Keratinocyte (primary cell): ENCODE data around the gene PPIG. TPM values are rescaled to one million over a fixed set of nuclear protein-coding genes. Genes with fewer than 3 reads are reported as not detected.
"Not testable (repeated sequence)": the region's sequence is repeated elsewhere in the genome, so short reads cannot be mapped to it uniquely, and the experiment has no call there.

ENCODE experiments used
- DNase-seq: peaks from one replicate; pipeline ENCODE4 v3.0.0-alpha.2; 2011; ENCODE audit warnings: low read depth, missing footprints, low spot score
- FAIRE-seq: peaks from 2 replicates; lab custom pipeline; 2011; peaks lifted over from hg19 to GRCh38; lab: Jason Lieb, UNC
- H2AFZ ChIP-seq: 2 replicates; pipeline ENCODE4 v1.6.0; 2012; ENCODE audit warnings: low read length, control low read depth, inconsistent platforms; ENCODE audit not compliant: control insufficient read depth
- H3K27ac ChIP-seq: 2 replicates; pipeline ENCODE4 v1.5.1; 2011; ENCODE audit warnings: low read length; ENCODE audit not compliant: control insufficient read depth, insufficient read depth
- H3K27me3 ChIP-seq: 3 replicates; pipeline ENCODE4 v1.6.0; 2011; ENCODE audit warnings: low read length; ENCODE audit not compliant: control insufficient read depth, insufficient read depth; ENCODE audit errors: extremely low read depth
- H3K36me3 ChIP-seq, 2 experiments: 2 replicates in 1 of 2; 3 replicates in 1 of 2; pipeline ENCODE4 v1.5.1; 2011; ENCODE audit warnings: low read length in 2 of 2, mild to moderate bottlenecking in 1 of 2; ENCODE audit not compliant: control insufficient read depth in 2 of 2, insufficient read depth in 2 of 2; ENCODE audit errors: extremely low read depth in 1 of 2
- H3K4me1 ChIP-seq: 3 replicates; pipeline ENCODE4 v1.5.1; 2011; ENCODE audit warnings: low read length; ENCODE audit not compliant: control insufficient read depth, insufficient read depth; ENCODE audit errors: extremely low read depth
- H3K4me2 ChIP-seq: 3 replicates; pipeline ENCODE4 v1.6.0; 2011; ENCODE audit warnings: low read depth, low read length; ENCODE audit not compliant: control insufficient read depth, insufficient read depth; ENCODE audit errors: extremely low read depth
- H3K4me3 ChIP-seq, 3 experiments: fragments of 200-600 bp in 1 of 3; sonication (generic) in 1 of 3; 2 replicates in 2 of 3; 3 replicates in 1 of 3; pipeline ENCODE4 v1.5.1; 2011 to 2016; ENCODE audit warnings: low read length in 3 of 3, mild to moderate bottlenecking in 3 of 3, control low read depth in 2 of 3, inconsistent platforms in 1 of 3, low read depth in 1 of 3, mixed read lengths in 1 of 3, mixed run types in 1 of 3, moderate library complexity in 1 of 3; ENCODE audit not compliant: control insufficient read depth in 2 of 3, insufficient read depth in 2 of 3; ENCODE audit errors: extremely low read depth in 1 of 3
- H3K79me2 ChIP-seq: 2 replicates; pipeline ENCODE4 v1.6.0; 2012; ENCODE audit warnings: low read length; ENCODE audit not compliant: control insufficient read depth, insufficient read depth
- H3K9ac ChIP-seq: 3 replicates; pipeline ENCODE4 v1.6.0; 2011; ENCODE audit warnings: low read length; ENCODE audit not compliant: control insufficient read depth, insufficient read depth; ENCODE audit errors: extremely low read depth
- H3K9me1 ChIP-seq: 3 replicates; pipeline ENCODE4 v1.6.0; 2011; ENCODE audit warnings: low read length; ENCODE audit not compliant: control insufficient read depth, insufficient read depth; ENCODE audit errors: extremely low read depth
- H3K9me3 ChIP-seq: 2 replicates; pipeline ENCODE4 v1.5.1; 2012; ENCODE audit warnings: low read depth, low read length; ENCODE audit not compliant: control insufficient read depth
- H4K20me1 ChIP-seq: 3 replicates; pipeline ENCODE4 v1.6.0; 2011; ENCODE audit warnings: low read length; ENCODE audit not compliant: control insufficient read depth, insufficient read depth; ENCODE audit errors: extremely low read depth
- CTCF ChIP-seq, 3 experiments: IDR thresholded peaks in 1 of 3; conservative IDR thresholded peaks in 1 of 3; optimal IDR thresholded peaks in 1 of 3; 2 replicates in 2 of 3; 3 replicates in 1 of 3; pipeline versions ENCODE3 to v1.5.1; 2011; ENCODE audit warnings: low read length in 3 of 3, mild to moderate bottlenecking in 3 of 3, moderate library complexity in 2 of 3, control low read depth in 1 of 3, inconsistent platforms in 1 of 3; ENCODE audit not compliant: insufficient read depth in 2 of 3; ENCODE audit errors: extremely low read depth in 1 of 3
- EZH2 ChIP-seq: IDR thresholded peaks from one replicate; pipeline ENCODE4 v1.6.1; 2012; ENCODE audit warnings: inconsistent platforms, mild to moderate bottlenecking, low read length, moderate library complexity
- dilution Hi-C: fragments of 300-500 bp; cut with MboI; formaldehyde crosslinking; loops from one replicate; pipeline ENCODE4 v1.7.0; 2020; ENCODE audit warnings: low sequenced_read_pairs; ENCODE audit not compliant: extremely low pct_ligation_motif_present
- polyA plus RNA-seq, 5 experiments: library from polyadenylated mRNA; depleted of rRNA in 3 of 5; stranded (reverse) in 3 of 5; stranded (forward) in 1 of 5; unstranded in 1 of 5; fragments of >200 nt; gene quantifications; 1 replicate in 1 of 5; 2 replicates in 3 of 5; 3 replicates in 1 of 5; pipeline versions ENCODE4 v1.2.1 to v1.2.3, GENCODE V29; 2011 to 2012; ENCODE audit warnings: missing spikeins in 2 of 5, low read depth in 1 of 5, low replicate concordance in 1 of 5

Gene PPIG
- polyA plus RNA-seq, 1 donor (not counting 4 experiments of a cell fraction or from before 2014, with no cell fraction given) = 37.4 TPM

- H3K9me1 ChIP-seq, dilution Hi-C loops, H3K79me2 ChIP-seq, H3K9ac ChIP-seq, DNase-seq, H3K27me3 ChIP-seq, FAIRE-seq, H3K27ac ChIP-seq, H3K4me3 ChIP-seq, H4K20me1 ChIP-seq, H2AFZ ChIP-seq, H3K36me3 ChIP-seq, H3K4me1 ChIP-seq, H3K9me3 ChIP-seq, H3K4me2 ChIP-seq: not testable (repeated sequence)
Measured at GRCh38 chr2:169687943-169688342, 103.8 kb downstream of the PPIG start.

DNA sequence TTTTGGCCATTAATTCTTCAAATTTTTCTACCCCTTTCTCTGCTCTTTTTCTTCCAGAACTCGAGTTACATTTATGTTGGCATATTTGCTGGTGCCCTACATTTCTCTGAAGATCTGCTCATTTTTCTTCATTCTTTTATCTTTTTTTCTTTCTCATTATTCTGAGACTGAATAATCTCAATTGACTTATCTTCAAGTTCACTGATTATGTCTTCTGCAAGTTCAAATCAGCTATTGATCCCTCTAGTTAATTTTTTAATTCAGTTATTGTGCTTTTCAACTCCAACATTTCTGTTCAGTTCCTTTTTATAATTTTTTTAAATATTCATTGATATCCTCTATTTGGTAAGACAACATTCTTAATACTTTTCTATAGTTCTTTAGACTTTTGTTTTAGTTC, 106.8 kb downstream of the PPIG start:
- dilution Hi-C loops = no loop called here
- TF ChIP-seq EZH2 = no peak
- TF ChIP-seq CTCF (optimal IDR thresholded peaks at IDR 0.05 in 1 of 3, IDR thresholded peaks at IDR 0.05 in 1 of 3, conservative IDR thresholded peaks at IDR 0.05 in 1 of 3; ENCODE audit: extremely low read depth in 1 of 3, insufficient read depth in 2 of 3, low read length in 3 of 3) = no peak
- H3K36me3 ChIP-seq = no peaks in the 10 kb centered on the region
- H4K20me1 ChIP-seq = no peaks in the 10 kb centered on the region
- peaks cover 4% of the 10 kb centered on the region for H3K4me1 ChIP-seq
- H3K9me1 ChIP-seq = no peaks in the 10 kb centered on the region
- H2AFZ ChIP-seq = no peak overlapping the region
- no peak for FAIRE-seq
- no peaks in the 10 kb centered on the region for H3K9me3 ChIP-seq
- H3K79me2 ChIP-seq = no peaks in the 10 kb centered on the region
- H3K4me3 ChIP-seq = no peak overlapping the region
- no peak overlapping the region for H3K4me2 ChIP-seq
- no peak for DNase-seq
- H3K27me3 ChIP-seq = no peaks in the 10 kb centered on the region
- no peak overlapping the region for H3K9ac ChIP-seq
- H3K27ac ChIP-seq = no peak overlapping the region

Other genes starting within 250 kb of the PPIG start
- not detected in 3 replicates for gene LRP2, start 221.8 kb upstream of the PPIG start, polyA plus RNA-seq
- 2.0 to 2.4 TPM (median 2.1 TPM) in 3 replicates for gene BBS5, start 104.9 kb upstream of the PPIG start, polyA plus RNA-seq
- gene KLHL41, start 74.6 kb upstream of the PPIG start, polyA plus RNA-seq = 0.08 to 0.24 TPM (median 0.18 TPM) in 3 replicates
- gene FASTKD1, start 10.5 kb upstream of the PPIG start, polyA plus RNA-seq = 19.3 to 41.7 TPM (median 27.7 TPM) in 3 replicates
- 0.03 to 0.30 TPM in 2 of 3 replicates, not detected in the other for gene CFAP210, start 110.1 kb downstream of the PPIG start, polyA plus RNA-seq
- gene PHOSPHO2, start 110.1 kb downstream of the PPIG start, polyA plus RNA-seq = 0.73 to 2.9 TPM (median 1.6 TPM) in 3 replicates
- 0.62 to 2.0 TPM (median 0.79 TPM) in 3 replicates for gene KLHL23, start 149.5 kb downstream of the PPIG start, polyA plus RNA-seq
- gene SSB, start 214.5 kb downstream of the PPIG start, polyA plus RNA-seq = 74.1 to 149 TPM (median 97.4 TPM) in 3 replicates
- gene METTL5, start 240.6 kb downstream of the PPIG start, polyA plus RNA-seq = 63.7 to 119 TPM (median 69.4 TPM) in 3 replicates
- 9.5 to 14.7 TPM (median 11.1 TPM) in 3 replicates for gene UBR3, start 243.1 kb downstream of the PPIG start, polyA plus RNA-seq